ENCODE data around the gene NBAS.

Gene NBAS

DNA sequence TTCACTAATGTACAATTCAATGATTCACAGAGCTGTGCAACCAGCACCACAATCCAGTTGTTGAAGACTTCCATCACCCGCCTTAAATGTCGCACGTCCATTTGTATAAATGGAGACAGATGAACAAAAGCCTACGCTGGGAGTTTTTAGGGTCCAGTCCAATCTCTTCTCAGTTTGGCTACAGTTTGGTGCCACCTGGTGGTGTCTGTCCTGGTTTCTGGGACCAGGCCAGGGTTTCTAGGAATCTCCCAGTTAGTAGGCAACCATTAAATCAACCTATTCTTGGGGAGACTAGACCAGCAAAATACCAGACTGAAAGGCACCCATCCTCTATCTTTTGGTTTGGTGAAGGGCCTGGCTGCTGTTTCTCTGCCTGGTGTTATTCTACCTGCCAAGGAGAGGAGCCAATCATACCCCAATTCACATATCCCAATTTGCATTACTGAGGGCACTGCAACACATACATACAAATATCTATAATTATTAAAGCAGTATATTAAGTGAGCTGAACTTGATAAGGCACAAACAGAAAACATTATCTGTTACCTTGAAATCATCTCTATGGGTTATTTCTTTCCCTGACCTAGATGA lies 27.3 kb upstream of the NBAS start:
- peak; percentile 63 for DNase-seq

DNA sequence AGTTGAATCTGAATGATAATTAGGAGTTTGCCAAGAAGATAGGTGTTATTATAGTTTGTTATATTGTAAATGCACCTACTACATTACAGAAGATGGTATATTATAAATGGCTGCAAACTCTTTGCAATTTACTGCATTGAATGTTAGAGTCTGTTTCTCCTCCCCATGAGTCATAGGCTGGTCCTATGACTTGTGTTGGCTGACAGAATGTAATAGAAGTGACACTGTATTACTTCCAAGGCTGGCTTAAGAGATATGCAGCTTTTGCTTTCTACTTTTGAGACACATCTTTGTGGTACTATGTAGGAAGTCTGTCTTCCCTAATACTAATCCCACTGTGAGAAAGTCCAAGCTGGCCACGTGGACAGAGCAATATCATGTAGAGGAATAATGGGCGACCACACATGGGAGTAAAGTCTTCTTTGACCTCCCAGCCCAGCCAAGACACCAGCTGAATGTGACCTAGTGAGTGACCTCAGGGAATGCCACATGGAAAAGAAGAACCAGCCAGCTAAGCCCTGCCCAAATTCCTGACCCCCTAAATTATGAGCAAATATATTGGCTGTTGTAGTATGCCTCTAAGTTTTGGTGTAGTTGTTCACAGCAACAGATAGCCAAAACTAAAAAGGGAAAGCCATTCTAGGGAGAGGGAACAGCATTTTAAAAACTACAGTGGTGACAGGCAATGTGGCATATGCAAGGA lies 23.8 kb upstream of the NBAS start:
- DNase-seq: no peak

DNA sequence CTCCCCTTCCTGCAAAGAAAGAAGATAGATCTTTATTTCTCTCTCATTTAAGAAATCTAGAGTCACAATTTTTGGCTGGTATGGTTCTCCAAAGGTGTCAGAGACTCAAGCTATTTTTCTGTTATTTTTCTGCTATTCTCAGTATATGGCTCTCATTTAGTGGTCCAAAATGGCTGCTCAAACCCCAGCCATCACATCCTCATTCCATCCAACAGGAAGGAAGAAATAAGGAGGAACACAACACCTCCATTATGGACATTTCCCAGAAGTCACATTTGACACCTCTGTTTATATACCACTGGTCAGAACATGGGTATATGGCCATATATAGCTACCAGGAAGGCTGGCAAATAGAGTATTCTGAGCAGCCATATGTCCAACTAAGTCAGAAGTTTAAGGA lies 23.2 kb upstream of the NBAS start:
- DNase-seq: no peak

GRCh38 chr2:15583826-15584225 lies 22.7 kb upstream of the NBAS start:
- no peak for DNase-seq

GRCh38 chr2:15582710-15583357 lies 21.7 kb upstream of the NBAS start:
- no peak for DNase-seq

GRCh38 chr2:15580451-15580850 lies 19.3 kb upstream of the NBAS start:
- no peak for DNase-seq

- no peak for DNase-seq
These were observed 18.5 kb upstream of the NBAS start for GRCh38 chr2:15579641-15580040.

- DNase-seq: peak; percentile 65
These were observed 16.1 kb upstream of the NBAS start for GRCh38 chr2:15577071-15577735.

DNA sequence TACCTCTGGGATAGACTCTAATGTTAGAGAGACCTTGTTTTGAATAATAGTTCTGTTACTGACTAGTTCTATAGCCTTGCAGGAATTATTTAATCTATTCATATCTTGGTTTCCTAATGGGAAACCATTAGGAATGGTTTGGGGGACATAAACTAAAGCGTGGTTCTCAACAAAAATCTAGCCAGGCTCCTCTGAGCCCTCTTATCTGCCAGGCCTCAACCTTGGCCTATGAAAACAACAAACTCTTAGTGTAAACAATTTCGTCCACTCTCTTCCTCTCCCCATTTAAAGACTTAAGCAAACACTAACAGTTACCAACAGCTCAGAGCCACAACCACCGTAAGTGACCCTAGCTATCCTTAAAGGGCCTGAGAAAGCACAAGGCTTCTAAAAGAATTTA lies 10.6 kb upstream of the NBAS start:
- DNase-seq: no peak

- no peak for DNase-seq
These were observed 9.0 kb upstream of the NBAS start for GRCh38 chr2:15570104-15570503.

DNA sequence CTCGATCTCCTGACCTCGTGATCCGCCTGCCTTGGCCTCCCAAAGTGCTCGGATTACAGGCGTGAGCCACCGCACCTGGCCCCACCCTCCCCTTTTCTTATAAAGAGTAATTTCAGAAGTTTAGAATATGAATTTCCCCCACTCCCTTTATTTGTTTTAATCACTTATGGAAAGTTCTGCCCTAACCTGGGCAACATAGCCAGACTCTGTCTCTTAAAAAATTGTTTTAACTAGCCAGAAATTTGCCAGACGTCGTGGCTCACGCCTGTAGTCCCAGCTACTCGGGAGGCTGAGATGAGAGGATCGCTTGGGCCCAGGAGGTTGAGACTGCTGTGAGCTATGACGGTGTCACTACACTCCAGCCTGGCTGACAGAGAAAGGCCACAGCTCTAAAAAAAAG lies 7.7 kb upstream of the NBAS start:
- no peak for DNase-seq

DNA sequence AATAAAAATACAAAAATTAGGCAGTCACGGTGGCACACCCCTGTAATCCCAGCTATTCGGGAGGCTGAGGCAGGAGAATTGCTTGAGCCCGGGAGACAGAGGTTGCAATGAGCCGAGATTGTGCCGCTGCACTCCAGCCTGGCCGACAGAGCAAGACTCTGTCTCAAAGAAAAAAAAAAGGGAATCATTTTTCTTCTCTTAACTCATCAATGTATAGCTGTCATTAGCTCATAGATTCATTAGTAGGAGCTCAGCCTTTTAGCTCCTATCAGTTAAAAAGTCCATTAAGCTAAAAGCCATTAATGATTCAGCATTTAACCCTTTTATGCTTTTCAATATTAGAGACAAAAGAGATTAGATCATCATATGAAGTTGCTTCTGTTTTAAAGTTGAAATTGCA lies 5.8 kb upstream of the NBAS start:
- no peak for DNase-seq

DNA sequence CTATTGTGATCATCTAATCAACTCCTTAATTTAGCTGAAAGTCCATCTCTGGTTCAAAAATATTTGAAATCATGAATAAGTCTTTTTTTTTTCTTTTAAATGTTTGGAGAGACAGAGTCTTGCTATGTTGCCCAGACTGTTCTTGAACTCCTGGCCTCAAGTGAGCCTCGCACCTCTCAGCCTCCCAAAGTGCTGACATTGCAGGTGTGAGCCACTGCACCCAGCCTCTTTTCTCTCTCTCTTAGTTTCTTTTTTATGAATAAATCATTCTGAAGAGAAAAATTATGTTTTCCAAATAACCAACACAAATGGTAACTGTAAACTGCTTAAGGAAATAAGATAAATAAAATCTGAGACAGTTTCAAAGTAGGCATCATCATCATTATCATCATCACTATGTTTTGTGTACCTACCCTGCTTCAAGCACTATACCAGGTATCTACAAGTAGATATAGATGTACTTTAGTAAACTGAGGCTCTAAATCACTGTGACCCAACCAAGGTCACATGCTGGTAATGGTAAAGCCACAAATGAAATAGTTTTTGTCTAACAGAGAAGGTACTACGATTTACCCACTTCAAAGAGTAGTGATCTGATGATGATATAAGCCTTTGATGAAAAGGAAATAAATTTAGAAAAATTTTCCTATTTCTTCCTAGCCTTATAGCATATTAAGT lies 5.0 kb upstream of the NBAS start:
- no peak for DNase-seq

DNA sequence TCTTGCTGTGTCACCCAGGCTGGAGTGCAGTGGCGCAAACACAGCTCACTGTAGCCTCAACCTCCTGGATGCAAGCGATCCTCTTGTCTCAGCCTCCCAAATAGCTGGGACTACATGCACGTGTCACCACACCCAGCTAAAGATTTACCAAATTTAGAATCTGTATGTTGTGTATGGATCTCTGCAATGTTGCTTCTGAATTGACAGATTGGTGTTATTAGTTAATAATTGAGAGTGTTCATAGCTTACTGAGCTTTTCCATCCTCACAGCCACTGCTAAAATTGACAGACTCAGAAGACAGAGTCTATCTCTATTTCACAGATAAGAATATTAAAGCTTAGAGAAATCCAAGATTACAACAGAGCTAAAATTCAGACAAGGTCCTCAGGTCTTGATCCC lies 4.3 kb upstream of the NBAS start:
- no peak for DNase-seq

DNA sequence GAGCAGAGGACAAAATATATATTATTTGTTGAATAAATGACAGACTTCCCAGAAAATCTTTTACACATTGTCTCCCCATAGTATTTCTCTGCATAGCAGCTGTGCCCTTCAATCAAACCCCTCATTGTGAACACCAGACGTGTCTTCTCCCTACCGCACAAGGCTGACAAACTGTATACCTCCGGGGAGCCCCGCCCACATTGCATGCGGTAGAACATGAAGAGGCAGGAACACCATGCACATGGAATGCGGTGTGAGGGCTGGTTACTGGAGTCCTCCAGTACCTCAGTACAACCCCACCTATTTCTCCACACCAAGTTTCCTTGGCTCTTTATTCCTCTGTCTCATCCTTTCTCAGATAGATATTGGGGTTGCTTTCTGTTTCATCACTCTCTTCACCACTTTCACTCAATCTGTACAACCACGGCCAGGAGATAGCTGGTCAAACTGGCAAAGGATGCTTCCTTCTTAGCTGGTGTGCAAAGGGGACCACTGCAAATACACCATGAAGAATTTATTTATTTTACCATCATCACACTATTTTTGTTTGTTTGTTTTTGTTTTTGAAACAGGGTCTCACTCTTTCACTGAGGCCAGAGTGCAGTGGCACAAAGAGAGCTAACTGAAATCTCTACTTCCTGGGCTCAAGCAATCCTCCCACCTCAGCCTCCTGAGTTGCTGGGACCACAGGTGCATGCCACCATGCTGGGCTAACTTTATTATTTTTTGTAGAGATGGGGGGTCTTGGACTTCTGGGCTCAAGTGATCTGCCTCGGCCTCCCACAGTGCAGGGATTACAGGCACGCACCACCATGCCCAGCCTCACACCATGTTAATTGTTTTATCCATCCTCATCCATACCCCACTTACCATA lies 2.3 kb upstream of the NBAS start:
- no peak for DNase-seq

DNA sequence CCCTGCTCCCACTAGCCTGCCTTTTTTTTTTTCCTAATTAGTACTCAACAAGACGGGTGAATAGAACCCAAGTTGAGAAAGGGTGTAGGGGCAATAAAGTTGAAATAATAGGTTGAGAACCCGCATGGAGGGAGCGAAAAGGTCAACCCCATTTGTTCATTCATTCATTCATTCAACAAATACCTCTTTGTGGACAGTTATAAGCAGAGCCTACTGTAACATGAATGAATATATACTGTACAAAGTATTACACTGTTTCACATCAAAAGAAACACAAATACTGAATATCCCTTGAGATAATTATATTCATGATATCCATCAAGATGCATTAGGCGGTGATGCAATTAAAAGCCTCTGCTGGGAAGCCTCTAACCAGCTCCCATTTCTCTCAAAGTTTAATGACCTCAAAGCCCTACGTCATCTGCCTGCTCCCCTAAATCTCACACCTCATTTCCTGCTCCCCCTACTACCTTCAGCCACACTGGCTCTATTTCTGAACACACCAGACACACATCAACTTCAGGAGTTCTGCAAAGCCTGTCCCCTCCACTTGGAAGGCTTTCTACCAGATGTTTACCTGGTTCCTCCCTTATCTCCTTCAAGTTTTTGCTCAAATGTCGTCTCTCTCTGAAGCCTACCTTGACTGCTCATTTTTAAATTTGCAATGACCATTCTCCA lies 1.4 kb upstream of the NBAS start:
- no peak for DNase-seq

DNA sequence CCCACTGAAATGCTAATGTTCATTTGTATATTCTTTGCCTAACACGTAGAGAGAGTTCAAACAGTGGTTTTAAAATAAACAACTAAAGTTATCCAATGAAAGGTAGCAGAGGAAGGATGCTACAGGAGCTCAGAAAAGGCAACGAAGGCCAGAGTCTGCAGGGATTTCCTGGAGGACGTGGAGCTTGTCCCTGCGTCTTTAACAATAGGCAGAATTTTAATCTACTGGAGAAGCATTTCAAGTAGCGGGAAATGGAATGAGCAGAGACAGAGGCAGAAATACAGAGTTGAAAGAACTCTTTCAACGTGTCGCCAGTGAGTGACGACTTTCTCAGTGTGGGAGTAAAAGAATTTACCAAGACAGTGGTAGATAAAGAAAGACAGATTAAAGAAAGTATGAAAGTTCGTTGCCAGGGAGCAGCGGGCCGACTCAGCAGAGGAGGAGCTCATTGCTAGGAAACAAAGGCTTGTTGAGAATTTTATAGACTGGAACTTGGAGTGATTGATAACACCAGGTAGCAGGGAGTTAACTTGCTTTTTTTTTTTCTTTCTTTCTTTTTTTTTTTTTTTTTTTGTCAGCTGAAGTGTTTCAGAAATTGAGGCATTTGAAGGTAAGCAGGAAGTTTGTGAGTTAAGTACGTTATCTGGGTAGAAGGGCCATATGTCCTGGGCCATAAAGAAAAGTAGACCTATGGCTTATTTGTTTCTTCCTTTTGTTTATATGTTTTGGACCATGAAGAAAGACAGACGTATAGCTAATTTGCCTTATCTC lies 625 bp upstream of the NBAS start:
- DNase-seq: no peak

DNA sequence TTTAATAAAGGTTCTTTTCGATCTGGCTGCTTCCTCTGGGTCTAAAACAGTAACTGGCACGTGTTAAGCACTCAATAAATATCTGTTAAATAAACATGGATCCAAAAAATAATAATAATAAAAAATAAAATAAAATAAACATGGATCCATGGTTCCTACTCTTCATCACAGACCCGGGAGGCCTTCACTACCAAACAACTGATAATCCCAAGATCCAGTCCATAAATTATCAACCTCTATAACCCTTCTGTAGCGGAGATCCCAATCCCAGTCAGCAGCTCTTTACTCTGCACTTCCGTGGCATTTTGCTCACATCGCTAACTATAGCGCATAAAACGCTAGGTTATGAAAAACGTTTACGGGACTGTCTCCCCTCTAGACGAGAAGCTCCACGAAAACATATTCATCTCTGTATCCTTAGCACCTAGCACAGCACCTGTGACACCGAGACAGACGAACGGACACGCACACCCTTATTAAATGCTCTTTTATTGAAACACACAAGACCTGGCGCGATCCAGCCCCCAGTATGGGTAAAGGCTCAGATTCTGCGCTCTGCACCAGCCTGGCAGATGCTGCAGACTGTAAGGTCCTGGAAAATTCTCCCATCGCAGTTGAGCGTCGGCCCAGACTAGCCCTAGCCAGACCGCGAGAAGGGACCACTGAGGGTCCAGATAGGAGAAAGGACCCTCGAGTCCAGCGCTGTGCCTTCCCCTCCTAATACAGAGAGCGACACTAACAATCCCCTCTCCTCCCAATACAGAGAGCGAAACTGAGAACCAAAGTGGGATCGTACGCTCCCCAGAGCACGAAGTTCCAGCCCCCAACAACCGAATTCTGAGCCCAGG lies 770 bp downstream of the NBAS start:
- no peak for DNase-seq

- no peak for DNase-seq
These were observed 1.6 kb downstream of the NBAS start for GRCh38 chr2:15559379-15560139.

Measured in NCI-H2107 (cell line).